ENCODE measurements around the gene HNRNPL.

HNRNPL gene

GRCh38 chr19:38845374-38846024 is 4.3 kb downstream of the HNRNPL start:
- no peak for DNase-seq (ENCODE audit: low read depth in 2 of 2)

DNA sequence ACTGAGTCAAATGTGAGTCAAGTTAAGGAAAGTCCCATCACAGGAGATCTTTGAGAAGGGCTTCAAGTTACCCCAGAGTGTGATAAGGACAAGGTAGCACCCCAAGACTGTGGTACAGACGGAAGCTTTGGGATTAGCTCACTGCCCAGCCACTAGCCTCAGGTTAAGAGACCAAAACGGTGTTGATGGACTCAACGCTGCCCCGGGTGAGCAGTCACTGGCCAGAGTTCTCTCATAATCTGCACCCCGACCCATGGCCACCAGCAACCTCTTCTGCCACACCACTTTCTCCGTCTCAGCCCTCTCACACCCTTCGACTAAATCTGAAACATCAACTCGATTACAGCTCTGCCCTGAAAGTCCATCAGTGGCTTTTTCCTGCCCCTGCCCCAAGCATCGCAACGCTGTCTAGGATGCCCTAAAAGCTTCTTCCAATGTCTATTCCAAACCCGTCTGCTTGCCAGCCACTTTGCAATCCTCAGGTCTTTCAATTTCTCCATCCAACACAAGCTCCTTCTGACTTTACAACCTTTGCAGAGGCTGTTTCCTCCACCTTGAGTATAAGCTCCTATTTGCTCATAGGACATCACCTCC is 5.6 kb downstream of the HNRNPL start:
- no peak for DNase-seq (ENCODE audit: low read depth in 2 of 2)

GRCh38 chr19:38843175-38843758 is 6.5 kb downstream of the HNRNPL start:
- DNase-seq (ENCODE audit: low read depth in 2 of 2) = no peak

DNA sequence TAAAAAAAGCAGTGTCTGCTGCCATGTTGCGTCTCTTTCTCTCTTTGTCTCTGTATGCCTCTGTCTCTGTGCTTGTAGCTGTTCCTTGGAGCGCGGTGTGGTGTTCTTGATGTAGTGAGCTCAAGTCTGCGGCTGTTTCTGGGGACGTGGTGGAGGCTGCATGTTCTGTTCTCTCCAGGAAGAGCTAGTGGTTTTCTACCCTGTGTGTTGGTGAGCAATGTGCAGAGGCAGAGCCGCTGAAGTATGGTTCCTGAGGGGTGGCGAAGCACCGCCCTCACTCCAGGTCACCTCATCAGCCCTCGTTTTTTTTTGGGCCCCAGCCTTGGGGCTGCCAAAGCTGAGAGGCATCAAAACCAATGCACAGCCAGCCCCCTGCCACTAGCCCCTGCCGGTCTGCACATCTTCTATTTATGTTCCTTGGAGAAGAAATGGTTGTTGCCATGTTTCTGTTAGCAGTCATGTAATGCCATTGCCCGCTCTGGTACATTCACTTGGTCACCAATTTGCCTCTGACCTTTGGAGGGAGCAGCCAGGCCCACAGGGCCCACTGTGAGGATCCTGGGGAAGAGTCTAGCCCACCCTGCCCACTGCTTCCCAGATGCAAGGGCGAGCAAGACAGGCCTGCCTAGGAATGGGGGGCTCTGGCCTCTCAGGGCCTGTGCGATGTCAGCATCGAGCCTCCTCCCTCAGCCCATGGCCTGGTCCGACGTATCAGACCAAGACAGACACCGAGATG is 7.2 kb downstream of the HNRNPL start:
- peak; percentile 34 to 35 for DNase-seq (ENCODE audit: low read depth in 2 of 2)

DNA sequence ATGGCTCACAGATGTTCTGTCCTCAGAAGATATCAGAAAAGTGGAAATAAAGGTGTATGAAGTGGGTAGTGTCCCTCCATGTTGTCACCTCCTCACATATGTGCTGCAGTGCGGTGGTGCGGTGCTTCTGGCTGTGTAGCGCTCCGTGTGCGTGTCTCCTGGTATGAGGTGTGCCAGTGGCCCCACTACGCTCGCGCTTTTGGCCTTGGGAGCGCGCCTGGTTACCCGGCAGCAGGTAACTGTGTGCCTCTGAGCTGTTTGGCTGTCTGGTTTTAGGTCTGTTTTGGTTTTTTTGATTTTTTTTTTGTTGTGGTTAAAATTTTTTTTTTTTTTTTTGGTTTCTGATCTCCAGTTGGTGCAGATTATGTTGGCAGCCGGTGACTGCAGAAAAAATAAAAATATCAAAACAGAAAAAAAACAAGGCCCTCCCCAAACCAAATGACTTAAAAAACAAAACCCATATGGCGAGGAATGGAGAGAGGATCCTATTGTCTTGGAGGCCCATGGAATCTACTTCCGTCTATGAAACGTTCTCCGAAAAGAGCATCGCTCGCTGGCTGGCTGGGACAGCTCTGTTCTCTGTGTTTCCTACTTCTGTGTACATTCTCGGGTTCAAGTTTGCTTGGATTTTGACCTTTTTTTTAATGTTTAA is 7.9 kb downstream of the HNRNPL start:
- DNase-seq (ENCODE audit: low read depth in 2 of 2) = no peak

DNA sequence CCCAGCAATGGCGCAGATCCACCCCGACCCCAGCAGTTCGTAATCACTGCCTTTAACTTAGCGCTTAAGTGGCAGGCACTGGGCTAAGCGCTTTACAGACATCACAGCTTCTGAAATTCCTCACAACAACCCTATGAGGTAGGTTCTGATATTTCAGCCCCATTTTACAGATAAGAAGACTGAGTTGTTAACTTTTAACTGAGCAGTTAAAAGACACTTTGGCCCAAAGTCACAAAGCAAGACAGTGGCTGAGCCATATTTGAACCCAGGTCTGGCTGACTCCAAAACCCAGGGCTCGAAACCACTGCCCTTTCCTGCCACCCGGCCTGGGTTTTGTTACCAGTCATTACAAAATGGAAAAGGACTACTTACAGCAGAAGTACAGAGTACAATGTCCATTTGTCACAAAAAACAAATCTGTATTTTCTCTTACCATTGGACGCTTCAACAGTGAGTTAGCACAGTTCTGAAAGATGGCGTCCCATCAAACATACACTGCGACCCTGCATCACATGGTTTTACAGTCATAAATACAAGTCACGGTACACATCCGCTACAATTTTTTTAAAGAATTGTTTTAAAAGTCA is 8.5 kb downstream of the HNRNPL start:
- no peak for DNase-seq (ENCODE audit: low read depth in 2 of 2)

GRCh38 chr19:38840583-38840968 is 9.2 kb downstream of the HNRNPL start:
- DNase-seq (ENCODE audit: low read depth in 2 of 2) = no peak

DNA sequence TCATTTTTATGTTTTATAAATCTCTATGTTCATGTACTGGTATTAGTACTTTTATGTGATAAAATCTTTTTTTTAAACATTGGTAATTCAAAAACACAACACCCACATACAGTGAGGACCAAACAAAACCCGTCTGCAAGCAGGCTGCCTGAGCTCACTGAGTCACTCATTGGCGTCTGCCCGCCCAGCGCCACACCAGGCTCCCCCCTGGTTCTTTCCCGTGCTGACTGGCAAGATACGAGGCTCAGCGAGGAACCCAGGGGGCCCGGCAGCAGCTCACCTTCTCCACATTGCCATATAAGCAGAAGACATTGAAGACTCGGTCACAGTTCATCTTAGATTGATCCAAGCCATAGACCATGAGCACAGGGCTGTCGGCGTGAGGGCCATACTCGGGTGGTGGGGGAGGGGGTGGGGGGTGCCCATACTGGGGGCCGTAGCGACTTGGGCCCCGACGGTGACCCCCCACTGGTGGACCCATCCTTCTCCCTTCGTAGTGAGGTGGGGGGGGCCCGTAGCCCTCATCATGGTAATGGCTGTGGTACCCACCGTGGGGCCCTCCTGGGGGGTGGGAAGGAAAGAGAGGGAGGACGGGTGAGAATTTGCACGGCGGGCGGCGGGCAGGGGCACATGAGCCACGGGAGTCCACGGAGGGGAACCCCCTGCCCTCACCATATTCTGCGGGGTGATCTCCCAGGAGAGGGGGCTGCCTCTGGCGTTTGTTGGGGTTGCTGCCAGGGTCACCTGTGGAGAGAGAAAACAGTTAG is 9.8 kb downstream of the HNRNPL start:
- no peak for DNase-seq (ENCODE audit: low read depth in 2 of 2)

DNA sequence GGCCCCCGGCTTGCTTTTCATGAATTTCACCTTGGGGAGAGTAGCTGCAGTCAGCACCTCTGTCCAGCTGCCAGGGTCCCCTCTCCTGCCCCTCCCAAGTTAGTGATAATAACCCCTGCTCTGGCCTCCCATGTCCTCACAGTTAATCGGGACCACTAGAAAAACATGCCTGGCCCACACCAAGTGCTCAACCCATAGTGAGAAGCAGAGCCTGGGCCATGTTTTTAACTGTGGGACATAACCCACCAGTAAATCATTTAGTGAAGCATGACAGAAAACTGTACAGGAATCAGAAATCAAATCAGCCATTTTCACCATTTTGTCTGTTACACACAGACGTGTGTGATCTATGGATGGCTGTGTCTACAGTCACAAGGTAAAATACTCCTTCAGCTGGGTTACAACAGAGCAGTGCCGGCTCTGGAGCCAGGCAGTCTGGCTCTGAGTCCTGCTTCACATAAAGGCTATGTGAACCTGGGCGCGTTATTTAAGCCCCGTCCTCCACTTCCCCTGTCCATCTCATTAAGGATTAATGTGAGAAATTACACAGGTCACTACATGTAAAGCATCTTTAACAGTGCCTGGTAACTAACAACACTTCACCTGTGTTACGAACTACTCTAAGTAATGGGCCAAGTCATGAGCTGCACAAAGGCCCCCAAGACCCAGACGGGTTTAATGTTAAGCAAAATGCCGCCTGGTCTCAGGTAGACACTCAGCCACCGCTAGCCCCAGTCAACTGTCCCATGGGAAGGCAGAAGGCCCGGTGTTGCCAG is 10.6 kb downstream of the HNRNPL start:
- DNase-seq (ENCODE audit: low read depth in 2 of 2) = no peak

- DNase-seq (ENCODE audit: low read depth in 2 of 2) = peak; percentile 52 to 53
Observed at GRCh38 chr19:38838208-38838985, 11.4 kb downstream of the HNRNPL start.

- no peak for DNase-seq (ENCODE audit: low read depth in 2 of 2)
Observed at GRCh38 chr19:38837656-38838121, 12.1 kb downstream of the HNRNPL start.

DNA sequence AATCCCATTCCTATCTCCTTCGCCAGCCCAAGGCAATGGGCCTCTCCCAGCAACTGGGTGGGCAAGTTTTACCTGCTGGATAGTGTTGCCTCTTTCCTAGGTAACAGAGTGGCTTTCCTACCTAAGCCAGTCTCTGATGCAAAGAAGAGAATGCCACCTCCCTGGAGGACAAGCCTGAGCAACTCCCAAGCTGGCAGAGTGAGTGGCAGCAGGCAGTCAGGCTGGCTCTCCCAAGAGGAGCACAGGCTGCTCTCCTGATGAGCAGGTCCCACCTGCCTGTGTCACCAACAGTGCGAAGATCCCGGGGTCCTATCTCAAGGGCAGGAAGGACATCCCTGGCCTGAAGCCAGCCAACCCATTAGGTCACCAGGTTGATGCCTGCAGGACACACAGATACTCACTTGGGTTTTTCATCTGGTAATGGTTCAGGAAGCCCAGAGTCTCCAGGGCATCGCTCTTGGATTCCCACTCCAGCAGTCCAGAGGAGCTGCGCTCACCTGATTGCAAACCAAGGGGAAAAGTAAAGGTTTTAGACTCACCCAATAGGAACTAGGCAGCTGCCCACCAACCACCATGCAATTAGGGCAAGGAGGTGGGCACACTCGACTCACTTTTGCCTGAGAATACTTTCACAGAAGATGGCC is 12.7 kb downstream of the HNRNPL start:
- DNase-seq (ENCODE audit: low read depth in 2 of 2) = no peak

- no peak for DNase-seq (ENCODE audit: low read depth in 2 of 2)
Observed at GRCh38 chr19:38836159-38836982, 13.4 kb downstream of the HNRNPL start.

DNA sequence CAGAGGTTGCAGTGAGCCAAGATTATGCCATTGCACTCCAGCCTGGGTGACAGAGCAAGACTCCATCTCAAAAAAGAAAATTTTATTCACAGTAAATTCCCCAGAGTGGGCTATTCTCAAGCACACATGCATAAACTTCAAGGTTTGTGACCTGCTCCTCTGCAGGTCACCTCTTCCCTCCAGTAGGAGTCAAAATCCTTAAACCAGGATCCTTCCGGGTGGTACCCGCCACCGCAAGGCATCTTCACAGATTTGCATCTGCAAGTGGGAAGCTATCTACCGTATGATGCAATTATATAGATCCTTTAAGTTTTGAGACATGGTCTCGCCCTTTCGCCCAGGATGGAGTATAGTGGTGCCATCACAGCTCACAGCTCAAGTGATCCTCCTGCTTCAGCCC is 15.2 kb downstream of the HNRNPL start:
- DNase-seq (ENCODE audit: low read depth in 2 of 2) = no peak

- no peak for DNase-seq (ENCODE audit: low read depth in 2 of 2)
Observed at GRCh38 chr19:38834104-38834490, 15.7 kb downstream of the HNRNPL start.

DNA sequence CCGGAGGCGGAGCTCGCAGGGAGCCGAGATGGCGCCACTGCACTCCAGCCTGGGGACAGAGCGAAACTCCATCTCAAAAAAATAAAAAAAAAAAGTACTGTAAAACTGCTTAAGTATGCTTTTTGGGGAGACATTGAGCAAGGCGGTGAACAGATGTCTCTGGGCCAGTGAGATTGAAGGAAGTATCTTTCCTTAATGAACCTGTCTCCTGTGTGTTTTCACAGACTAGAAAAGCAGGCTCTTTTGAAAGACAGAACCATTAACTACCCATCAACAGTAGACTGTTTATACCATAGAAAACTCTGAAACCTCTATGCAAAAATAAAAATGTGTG is 16.7 kb downstream of the HNRNPL start:
- DNase-seq (ENCODE audit: low read depth in 2 of 2) = no peak

DNA sequence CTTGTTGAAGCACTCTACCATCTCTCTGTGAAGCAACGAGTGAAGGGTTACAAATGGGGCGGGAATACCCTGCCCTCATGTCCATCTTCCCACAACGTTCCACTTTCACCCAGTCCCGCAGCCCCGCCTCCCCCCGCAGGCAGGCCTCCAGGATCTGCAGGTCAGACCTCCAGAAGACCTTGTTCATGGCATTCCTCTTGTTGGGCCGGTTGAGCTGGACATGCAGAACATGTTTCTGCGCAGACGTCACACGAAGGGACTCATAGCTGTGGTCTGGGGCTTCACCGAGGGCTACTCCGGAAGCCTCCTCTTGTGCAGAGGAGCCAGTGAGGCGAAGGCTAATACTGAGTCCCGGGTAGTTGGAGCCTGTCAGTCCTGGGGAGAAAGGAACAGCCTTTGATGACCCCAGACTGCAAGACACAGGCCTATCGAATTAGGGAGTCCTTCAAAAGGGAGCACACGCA is 18.6 kb downstream of the HNRNPL start:
- DNase-seq (ENCODE audit: low read depth in 2 of 2) = peak in 1 of 2 donors; percentile 32
